ENCODE measurements around the gene PBX2.

- TF ChIP-seq, protein P1, sequence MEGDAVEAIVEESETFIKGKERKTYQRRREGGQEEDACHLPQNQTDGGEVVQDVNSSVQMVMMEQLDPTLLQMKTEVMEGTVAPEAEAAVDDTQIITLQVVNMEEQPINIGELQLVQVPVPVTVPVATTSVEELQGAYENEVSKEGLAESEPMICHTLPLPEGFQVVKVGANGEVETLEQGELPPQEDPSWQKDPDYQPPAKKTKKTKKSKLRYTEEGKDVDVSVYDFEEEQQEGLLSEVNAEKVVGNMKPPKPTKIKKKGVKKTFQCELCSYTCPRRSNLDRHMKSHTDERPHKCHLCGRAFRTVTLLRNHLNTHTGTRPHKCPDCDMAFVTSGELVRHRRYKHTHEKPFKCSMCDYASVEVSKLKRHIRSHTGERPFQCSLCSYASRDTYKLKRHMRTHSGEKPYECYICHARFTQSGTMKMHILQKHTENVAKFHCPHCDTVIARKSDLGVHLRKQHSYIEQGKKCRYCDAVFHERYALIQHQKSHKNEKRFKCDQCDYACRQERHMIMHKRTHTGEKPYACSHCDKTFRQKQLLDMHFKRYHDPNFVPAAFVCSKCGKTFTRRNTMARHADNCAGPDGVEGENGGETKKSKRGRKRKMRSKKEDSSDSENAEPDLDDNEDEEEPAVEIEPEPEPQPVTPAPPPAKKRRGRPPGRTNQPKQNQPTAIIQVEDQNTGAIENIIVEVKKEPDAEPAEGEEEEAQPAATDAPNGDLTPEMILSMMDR (conservative IDR thresholded peaks at IDR 0.05) = no peak
- no peak for TF ChIP-seq ZFX (IDR thresholded peaks at IDR 0.05)
These were observed 6.9 kb upstream of the PBX2 start for GRCh38 chr6:32196682-32197616.
